Bronchial epithelial cell (primary cell): ENCODE results near the gene ALOX5. TPM values are rescaled to one million over a fixed set of nuclear protein-coding genes. Genes with fewer than 3 reads are reported as not detected.
A peak's percentile ranks its signal among the peaks of the same experiment; 100 is the strongest.
"Not testable (repeated sequence)": the region's sequence is repeated elsewhere in the genome, so short reads cannot be mapped to it uniquely, and the experiment has no call there.

Source experiments
- DNase-seq: peaks from one replicate; pipeline ENCODE4 v3.0.0-alpha.2; 2010; ENCODE audit warnings: low read depth
- FAIRE-seq: peaks from 2 replicates; lab custom pipeline; 2011; peaks lifted over from hg19 to GRCh38; lab: Jason Lieb, UNC
- H3K27me3 ChIP-seq: 2 replicates; pipeline ENCODE4 v1.5.1; 2011; ENCODE audit warnings: low read length; ENCODE audit not compliant: control insufficient read depth, insufficient read depth
- H3K36me3 ChIP-seq: 2 replicates; pipeline ENCODE4 v1.5.1; 2011; ENCODE audit warnings: low read length; ENCODE audit not compliant: control insufficient read depth, insufficient read depth
- H3K4me3 ChIP-seq: 2 replicates; pipeline ENCODE4 v1.5.1; 2011; ENCODE audit warnings: mild to moderate bottlenecking, low read depth, low read length, control low read depth
- CTCF ChIP-seq: IDR thresholded peaks from 2 replicates; pipeline ENCODE4 v1.5.1; 2011; ENCODE audit warnings: mild to moderate bottlenecking, moderate library complexity, low read length, control low read depth, inconsistent platforms; ENCODE audit not compliant: insufficient read depth, severe bottlenecking
- total RNA-seq: library from RNA; depleted of rRNA; stranded (reverse); fragments of >200 nt; gene quantifications from 2 replicates; pipeline ENCODE4 v1.2.1, GENCODE V29; 2014

ALOX5 gene
- total RNA-seq, 1 donor from 2014 or later = 0.26 TPM

GRCh38 chr10:45476559-45476958 lies 102.5 kb downstream of the ALOX5 start:
- DNase-seq = no peak
- H3K4me3 ChIP-seq = no peak overlapping the region
- H3K36me3 ChIP-seq = no peaks in the 10 kb centered on the region
- FAIRE-seq = no peak
- no peak for TF ChIP-seq CTCF
- H3K27me3 ChIP-seq = no peaks in the 10 kb centered on the region

- no peaks in the 10 kb centered on the region for H3K36me3 ChIP-seq
- no peak overlapping the region for H3K4me3 ChIP-seq
- DNase-seq = no peak
- FAIRE-seq = no peak
- TF ChIP-seq CTCF = no peak
- no peaks in the 10 kb centered on the region for H3K27me3 ChIP-seq
Measured at GRCh38 chr10:45480294-45480693, 106.3 kb downstream of the ALOX5 start.

- not testable (repeated sequence) for H3K27me3 ChIP-seq, FAIRE-seq, DNase-seq, H3K4me3 ChIP-seq, H3K36me3 ChIP-seq
Measured at GRCh38 chr10:45481100-45481499, 107.1 kb downstream of the ALOX5 start.

GRCh38 chr10:45483002-45483401 lies 109.0 kb downstream of the ALOX5 start:
- DNase-seq (no peak), FAIRE-seq (no peak)
- H3K27me3 ChIP-seq = no peaks in the 10 kb centered on the region
- no peaks in the 10 kb centered on the region for H3K36me3 ChIP-seq
- TF ChIP-seq CTCF = no peak
- H3K4me3 ChIP-seq = no peak overlapping the region

GRCh38 chr10:45487735-45488134 lies 113.7 kb downstream of the ALOX5 start:
- DNase-seq = no peak
- H3K4me3 ChIP-seq = no peak overlapping the region
- peak; percentile 50 for FAIRE-seq
- no peaks in the 10 kb centered on the region for H3K27me3 ChIP-seq
- peaks cover 2% of the 10 kb centered on the region for H3K36me3 ChIP-seq
- no peak for TF ChIP-seq CTCF

GRCh38 chr10:45488365-45488764 lies 114.3 kb downstream of the ALOX5 start:
- H3K4me3 ChIP-seq = no peak overlapping the region
- FAIRE-seq = peak; percentile 55
- TF ChIP-seq CTCF = no peak
- DNase-seq = no peak
- H3K36me3 ChIP-seq = peaks cover 2% of the 10 kb centered on the region
- no peaks in the 10 kb centered on the region for H3K27me3 ChIP-seq
